GM19455 (cell line): Measurements from ENCODE around the gene CRYBB2.
"Not testable (repeated sequence)": the region's sequence is repeated elsewhere in the genome, so short reads cannot be mapped to it uniquely, and the experiment has no call there.

Experiments
- ATAC-seq: cut with Tn5 transposase; IDR thresholded peaks from one replicate; pipeline ENCODE4 v1.9.1; 2021; ENCODE audit not compliant: unreplicated experiment

CRYBB2 gene

GRCh38 chr22:25199731-25200520, 19.5 kb upstream of the CRYBB2 start, which contains the start of gene CRYBB3:
Gene CRYBB3 (plus strand): TSS chr22:25199858. CDS start chr22:25201397, 1,539 bp downstream.
- ATAC-seq, result no peak

- no peak for ATAC-seq
Measured at GRCh38 chr22:25200967-25201366, 18.5 kb upstream of the CRYBB2 start.

- ATAC-seq, result no peak
Measured at GRCh38 chr22:25201557-25202273, 17.7 kb upstream of the CRYBB2 start.

GRCh38 chr22:25202290-25202921, 17.0 kb upstream of the CRYBB2 start:
- ATAC-seq, result no peak

- ATAC-seq, result no peak
Measured at GRCh38 chr22:25203082-25203481, 16.4 kb upstream of the CRYBB2 start.

- ATAC-seq, result not testable (repeated sequence)
Measured at GRCh38 chr22:25204547-25204946, 14.9 kb upstream of the CRYBB2 start.

GRCh38 chr22:25205847-25206246, 13.6 kb upstream of the CRYBB2 start:
- no peak for ATAC-seq

- ATAC-seq, result no peak
Measured at GRCh38 chr22:25206998-25207397, 12.4 kb upstream of the CRYBB2 start.

GRCh38 chr22:25207553-25208157, 11.8 kb upstream of the CRYBB2 start:
- ATAC-seq, result no peak

- no peak for ATAC-seq
Measured at GRCh38 chr22:25208328-25208727, 11.1 kb upstream of the CRYBB2 start.

GRCh38 chr22:25208743-25209505, 10.5 kb upstream of the CRYBB2 start:
- no peak for ATAC-seq

- ATAC-seq, result no peak
Measured at GRCh38 chr22:25210793-25211192, 8.6 kb upstream of the CRYBB2 start.

- no peak for ATAC-seq
Measured at GRCh38 chr22:25212337-25212736, 7.1 kb upstream of the CRYBB2 start.

- ATAC-seq, result no peak
Measured at GRCh38 chr22:25213221-25213620, 6.2 kb upstream of the CRYBB2 start.

- ATAC-seq, result no peak
Measured at GRCh38 chr22:25216230-25216629, 3.2 kb upstream of the CRYBB2 start.

- no peak for ATAC-seq
Measured at GRCh38 chr22:25219948-25220442, 556 bp downstream of the CRYBB2 start.

GRCh38 chr22:25221790-25222189, 2.4 kb downstream of the CRYBB2 start:
- ATAC-seq, result no peak

- no peak for ATAC-seq
Measured at GRCh38 chr22:25223269-25223850, 3.9 kb downstream of the CRYBB2 start.

GRCh38 chr22:25228822-25229221, 9.4 kb downstream of the CRYBB2 start:
- ATAC-seq, result no peak

- not testable (repeated sequence) for ATAC-seq
Measured at GRCh38 chr22:25230760-25231159, 11.3 kb downstream of the CRYBB2 start.
